ENCODE measurements around the gene BOLA3.

DNA sequence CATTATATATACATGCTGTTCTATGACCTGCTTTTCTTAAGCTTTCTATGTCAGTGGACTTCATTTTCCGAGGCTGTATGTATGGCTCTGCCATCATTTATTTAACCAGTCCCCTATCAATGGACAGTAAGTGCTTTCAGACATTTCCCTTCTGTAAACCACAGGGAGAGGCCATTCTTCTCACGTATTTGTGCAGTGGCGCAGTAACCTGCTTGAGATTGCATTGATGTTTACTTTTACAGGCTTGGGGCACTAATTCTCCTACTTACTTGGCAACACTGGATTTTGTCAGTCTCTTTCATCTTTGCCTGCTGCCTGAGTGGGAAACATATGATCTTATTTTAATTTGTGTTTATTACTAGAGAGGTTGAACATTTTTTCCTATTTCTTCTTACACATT, 52.1 kb downstream of the BOLA3 start:
- no peak for TF ChIP-seq SIN3A (IDR thresholded peaks at IDR 0.05; ENCODE audit: borderline replicate concordance, insufficient read depth, low read depth, low read length)
- TF ChIP-seq CTCF (IDR thresholded peaks at IDR 0.05) = no peak
- TF ChIP-seq, protein P1, sequence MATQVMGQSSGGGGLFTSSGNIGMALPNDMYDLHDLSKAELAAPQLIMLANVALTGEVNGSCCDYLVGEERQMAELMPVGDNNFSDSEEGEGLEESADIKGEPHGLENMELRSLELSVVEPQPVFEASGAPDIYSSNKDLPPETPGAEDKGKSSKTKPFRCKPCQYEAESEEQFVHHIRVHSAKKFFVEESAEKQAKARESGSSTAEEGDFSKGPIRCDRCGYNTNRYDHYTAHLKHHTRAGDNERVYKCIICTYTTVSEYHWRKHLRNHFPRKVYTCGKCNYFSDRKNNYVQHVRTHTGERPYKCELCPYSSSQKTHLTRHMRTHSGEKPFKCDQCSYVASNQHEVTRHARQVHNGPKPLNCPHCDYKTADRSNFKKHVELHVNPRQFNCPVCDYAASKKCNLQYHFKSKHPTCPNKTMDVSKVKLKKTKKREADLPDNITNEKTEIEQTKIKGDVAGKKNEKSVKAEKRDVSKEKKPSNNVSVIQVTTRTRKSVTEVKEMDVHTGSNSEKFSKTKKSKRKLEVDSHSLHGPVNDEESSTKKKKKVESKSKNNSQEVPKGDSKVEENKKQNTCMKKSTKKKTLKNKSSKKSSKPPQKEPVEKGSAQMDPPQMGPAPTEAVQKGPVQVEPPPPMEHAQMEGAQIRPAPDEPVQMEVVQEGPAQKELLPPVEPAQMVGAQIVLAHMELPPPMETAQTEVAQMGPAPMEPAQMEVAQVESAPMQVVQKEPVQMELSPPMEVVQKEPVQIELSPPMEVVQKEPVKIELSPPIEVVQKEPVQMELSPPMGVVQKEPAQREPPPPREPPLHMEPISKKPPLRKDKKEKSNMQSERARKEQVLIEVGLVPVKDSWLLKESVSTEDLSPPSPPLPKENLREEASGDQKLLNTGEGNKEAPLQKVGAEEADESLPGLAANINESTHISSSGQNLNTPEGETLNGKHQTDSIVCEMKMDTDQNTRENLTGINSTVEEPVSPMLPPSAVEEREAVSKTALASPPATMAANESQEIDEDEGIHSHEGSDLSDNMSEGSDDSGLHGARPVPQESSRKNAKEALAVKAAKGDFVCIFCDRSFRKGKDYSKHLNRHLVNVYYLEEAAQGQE (IDR thresholded peaks at IDR 0.05; ENCODE audit: insufficient read depth in 1 of 2, low read depth in 2 of 2, low read length in 1 of 2) = no peak
- no peak for TF ChIP-seq POLR2AphosphoS5 (IDR thresholded peaks at IDR 0.05; ENCODE audit: low read depth, low read length)
